Loucy (cell line): ENCODE results near the gene PUSL1.

Experiments
- H2AFZ ChIP-seq: fragments of 200-600 bp; sonication (generic); 2 replicates; pipeline ENCODE4 v1.6.0; 2016; ENCODE audit warnings: antibody characterized with exemption, mild to moderate bottlenecking, low read length, moderate library complexity
- H3F3A ChIP-seq: fragments of 200-600 bp; 2 replicates; pipeline ENCODE4 v1.6.0; 2016; ENCODE audit warnings: antibody characterized with exemption, low read depth, mild to moderate bottlenecking
- H3K27me3 ChIP-seq: fragments of 200-600 bp; sonication (generic); 2 replicates; pipeline ENCODE4 v1.6.1; 2014; ENCODE audit warnings: low read length, mild to moderate bottlenecking; ENCODE audit not compliant: insufficient read depth, poor library complexity, severe bottlenecking
- H3K36me3 ChIP-seq: fragments of 200-600 bp; sonication (generic); 2 replicates; pipeline ENCODE4 v1.6.1; 2016; ENCODE audit warnings: low read length; ENCODE audit not compliant: insufficient read depth
- H3K4me1 ChIP-seq: fragments of 200-600 bp; sonication (generic); 2 replicates; pipeline ENCODE4 v1.5.1; 2014; ENCODE audit warnings: low read length, mild to moderate bottlenecking; ENCODE audit not compliant: insufficient read depth, poor library complexity, severe bottlenecking
- H3K4me2 ChIP-seq: fragments of 200-600 bp; sonication (generic); 2 replicates; pipeline ENCODE4 v1.6.0; 2014; ENCODE audit warnings: antibody characterized with exemption, low read length, low read depth, mild to moderate bottlenecking; ENCODE audit not compliant: poor library complexity, severe bottlenecking
- H3K4me3 ChIP-seq: fragments of 200-600 bp; sonication (generic); 2 replicates; pipeline ENCODE4 v1.5.1; 2014; ENCODE audit warnings: low read length, mild to moderate bottlenecking, mixed read lengths; ENCODE audit not compliant: poor library complexity, severe bottlenecking
- H3K79me2 ChIP-seq: fragments of 200-600 bp; sonication (generic); 2 replicates; pipeline ENCODE4 v1.6.1; 2014; ENCODE audit warnings: low read length; ENCODE audit not compliant: insufficient read depth
- H3K9ac ChIP-seq: fragments of 200-600 bp; sonication (generic); 2 replicates; pipeline ENCODE4 v1.6.0; 2014; ENCODE audit warnings: mild to moderate bottlenecking, low read depth, low read length, moderate library complexity; ENCODE audit not compliant: poor library complexity, severe bottlenecking
- H3K9me2 ChIP-seq: fragments of 200-600 bp; sonication (generic); replicated peaks from 2 replicates; pipeline ENCODE4 v1.6.1; 2016; ENCODE audit warnings: low read depth, low read length, mixed read lengths
- H3K9me3 ChIP-seq: fragments of 200-600 bp; sonication (generic); 2 replicates; pipeline ENCODE4 v1.6.1; 2014; ENCODE audit warnings: mild to moderate bottlenecking, antibody characterized with exemption, low read length, low read depth; ENCODE audit not compliant: insufficient read depth
- H4K20me1 ChIP-seq: fragments of 200-600 bp; sonication (generic); 2 replicates; pipeline ENCODE4 v1.6.0; 2014; ENCODE audit warnings: antibody characterized with exemption, low read length, mild to moderate bottlenecking; ENCODE audit not compliant: insufficient read depth, poor library complexity, severe bottlenecking
- CTCF ChIP-seq: fragments of 200-600 bp; sonication (generic); conservative IDR thresholded peaks from 2 replicates; pipeline ENCODE4 v1.5.1; 2014; ENCODE audit warnings: mild to moderate bottlenecking, antibody characterized with exemption, low read length
- EZH2phosphoT487 ChIP-seq: fragments of 200-600 bp; IDR thresholded peaks from 2 replicates; pipeline ENCODE4 v1.6.1; 2018; ENCODE audit warnings: antibody characterized with exemption, mild to moderate bottlenecking, moderate library complexity, borderline replicate concordance

The PUSL1 gene

DNA sequence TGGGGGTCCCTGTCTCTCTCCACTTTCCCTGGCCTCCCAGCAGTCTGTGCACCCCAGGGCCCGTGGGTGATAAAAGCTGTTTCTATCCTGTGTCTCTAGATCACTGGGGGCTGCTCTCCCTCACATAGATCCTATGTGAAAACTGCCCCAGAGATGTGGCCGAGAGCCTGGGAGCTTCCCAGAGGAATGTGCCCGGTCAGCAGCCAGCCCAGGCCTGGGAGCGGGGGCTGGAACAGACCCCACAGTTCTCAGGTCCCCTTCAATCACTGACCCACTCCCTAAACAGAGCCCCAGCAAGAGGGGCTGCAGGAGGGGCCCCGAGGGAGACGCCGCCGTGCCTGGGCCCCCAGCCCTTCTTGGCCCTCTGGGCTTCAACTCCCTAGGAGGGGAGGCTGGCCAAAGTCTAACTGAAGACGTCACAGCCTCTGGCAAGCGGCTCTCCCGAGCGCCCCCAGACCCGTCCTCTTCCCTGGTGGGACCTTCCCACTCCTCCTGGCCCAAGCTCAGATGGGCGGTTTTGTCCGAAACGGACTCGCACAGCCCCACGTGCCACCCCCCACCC lies 49.6 kb downstream of the PUSL1 start:
- no peaks in the 10 kb centered on the region for H3K36me3 ChIP-seq
- no peak overlapping the region for H3K4me2 ChIP-seq
- no peak overlapping the region for H3K4me3 ChIP-seq
- no peaks in the 10 kb centered on the region for H3K9me2 ChIP-seq
- no peaks in the 10 kb centered on the region for H3K9me3 ChIP-seq
- H3K4me1 ChIP-seq, result no peaks in the 10 kb centered on the region
- H3K27me3 ChIP-seq, result no peaks in the 10 kb centered on the region
- H3K79me2 ChIP-seq, result no peaks in the 10 kb centered on the region
- H2AFZ ChIP-seq, result no peak overlapping the region
- H3K9ac ChIP-seq, result no peak overlapping the region
- TF ChIP-seq CTCF (no peak), EZH2phosphoT487 (no peak)
- no peaks in the 10 kb centered on the region for H3F3A ChIP-seq
- no peaks in the 10 kb centered on the region for H4K20me1 ChIP-seq

- Histone ChIP-seq H3K9me2 (no peaks in the 10 kb centered on the region), H4K20me1 (no peaks in the 10 kb centered on the region), H3K4me1 (no peaks in the 10 kb centered on the region), H3K9me3 (no peaks in the 10 kb centered on the region), H3K79me2 (no peaks in the 10 kb centered on the region), H3K36me3 (no peaks in the 10 kb centered on the region), H2AFZ (no peak within 1 kb of the TSS), H3F3A (no peaks in the 10 kb centered on the region), H3K9ac (no peak within 1 kb of the TSS), H3K4me2 (no peak within 1 kb of the TSS), H3K4me3 (no peak within 1 kb of the TSS), H3K27me3 (no peaks in the 10 kb centered on the region)
- no peak for TF ChIP-seq EZH2phosphoT487
- TF ChIP-seq CTCF, result no peak
Measured at GRCh38 chr1:1358433-1359271, 50.3 kb downstream of the PUSL1 start, which contains the start of gene MXRA8. TSS of gene MXRA8 (minus strand) at chr1:1358555. CDS start at chr1:1358504, 51 bp downstream.

DNA sequence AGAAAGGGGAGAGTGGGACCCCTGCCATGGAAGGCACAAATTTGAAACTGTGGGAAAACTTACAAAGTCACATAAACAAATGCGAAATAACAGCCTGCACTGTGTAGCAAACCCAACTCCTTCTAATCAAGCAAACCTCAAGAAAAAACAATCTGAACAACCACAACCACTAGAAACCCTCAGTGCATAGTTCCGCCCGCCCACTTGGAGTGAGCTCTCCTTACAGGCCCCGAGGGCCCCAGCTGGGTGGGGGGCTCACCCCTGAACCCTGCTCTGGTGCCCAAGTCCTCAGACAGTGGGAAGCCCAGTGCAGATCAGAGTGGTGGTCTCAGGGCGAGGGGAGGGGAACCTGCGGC lies 50.9 kb downstream of the PUSL1 start:
- no peak overlapping the region for H2AFZ ChIP-seq
- H3K4me3 ChIP-seq, result no peak overlapping the region
- H3K4me2 ChIP-seq, result no peak overlapping the region
- H3K9ac ChIP-seq, result no peak overlapping the region
- no peak for TF ChIP-seq CTCF
- no peak for TF ChIP-seq EZH2phosphoT487
- no peaks in the 10 kb centered on the region for H3K4me1 ChIP-seq
- H3K36me3 ChIP-seq, result no peaks in the 10 kb centered on the region
- no peaks in the 10 kb centered on the region for H3K9me3 ChIP-seq
- no peaks in the 10 kb centered on the region for H3K27me3 ChIP-seq
- H3K9me2 ChIP-seq, result no peaks in the 10 kb centered on the region
- H4K20me1 ChIP-seq, result no peaks in the 10 kb centered on the region
- no peaks in the 10 kb centered on the region for H3K79me2 ChIP-seq
- H3F3A ChIP-seq, result no peaks in the 10 kb centered on the region
